Stimulated activated CD4-positive, alpha-beta T cell treated with anti-CD3 and anti-CD28 coated beads, TNF-alpha, amount 100 ng/mL, for 24 hours (primary cell): ENCODE results near the gene CUL3.

ENCODE experiments used
- DNase-seq, 3 experiments: peaks; one replicate each; pipeline ENCODE4 v3.0.0-alpha.2; 2020; ENCODE audit warnings: low read depth in 3 of 3

Gene CUL3

DNA sequence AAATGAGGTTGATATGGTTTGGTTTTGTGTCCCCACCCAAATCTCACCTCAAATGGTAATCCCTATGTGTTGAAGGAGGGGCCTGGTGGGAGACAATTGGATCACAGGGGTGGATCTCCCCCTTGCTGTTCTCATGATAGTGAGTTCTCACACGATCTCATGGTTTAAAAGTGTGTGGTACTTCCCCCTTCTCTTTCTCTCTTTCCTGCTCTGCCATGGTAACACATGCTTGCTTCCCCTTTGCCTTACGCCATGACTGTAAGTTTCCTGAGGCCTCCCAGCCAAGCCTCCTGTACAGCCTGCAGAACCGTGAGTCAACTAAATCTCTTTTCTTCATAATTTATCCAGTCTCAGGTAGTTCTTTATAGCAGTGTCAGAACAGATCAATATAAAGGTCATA is 158.5 kb downstream of the CUL3 start:
- DNase-seq, result no peak

DNA sequence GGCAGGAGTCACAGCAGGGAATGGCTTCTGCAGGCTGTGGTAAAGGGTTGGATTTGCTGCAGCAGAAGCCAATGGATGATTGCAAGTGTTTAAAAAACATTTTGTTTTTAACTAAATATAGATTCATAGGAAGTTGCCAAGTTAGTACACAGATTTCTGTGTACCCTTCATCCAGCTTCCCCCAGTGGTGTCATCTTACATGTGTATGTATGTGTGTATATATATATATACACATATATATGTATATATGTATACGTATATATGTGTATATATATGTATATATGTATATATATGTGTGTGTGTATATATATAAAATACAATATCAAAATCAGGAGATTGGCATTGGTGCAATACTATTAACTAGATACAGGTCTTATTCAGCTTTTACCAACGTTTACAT is 164.1 kb downstream of the CUL3 start:
- DNase-seq, result no peak
